Choroid plexus epithelial cell (primary cell): ENCODE data around the gene IKZF2.

Experiments
- DNase-seq: peaks from one replicate; pipeline ENCODE4 v3.0.0-alpha.2; 2010; ENCODE audit warnings: low read depth
- H3K4me3 ChIP-seq: 2 replicates; pipeline ENCODE4 v1.5.1; 2011; ENCODE audit warnings: low read depth, mild to moderate bottlenecking, control low read depth, low read length, moderate library complexity
- CTCF ChIP-seq: conservative IDR thresholded peaks from 2 replicates; pipeline ENCODE4 v1.5.1; 2011; ENCODE audit warnings: low read depth, mild to moderate bottlenecking, control low read depth, inconsistent platforms, low read length, moderate library complexity

IKZF2 gene

GRCh38 chr2:212949786-212950185 is 201.6 kb downstream of the IKZF2 start:
- no peak overlapping the region for H3K4me3 ChIP-seq
- TF ChIP-seq CTCF: no peak
- no peak for DNase-seq
